Measurements from ENCODE around the gene TRIM4. TPM values are rescaled to one million over a fixed set of nuclear protein-coding genes. Genes with fewer than 3 reads are reported as not detected.
"Not testable (repeated sequence)": the region's sequence is repeated elsewhere in the genome, so short reads cannot be mapped to it uniquely, and the experiment has no call there.

TRIM4 gene
- total RNA-seq, 4 donors from 2014 or later, result 53.8 to 68.1 (median 58.1) TPM

DNA sequence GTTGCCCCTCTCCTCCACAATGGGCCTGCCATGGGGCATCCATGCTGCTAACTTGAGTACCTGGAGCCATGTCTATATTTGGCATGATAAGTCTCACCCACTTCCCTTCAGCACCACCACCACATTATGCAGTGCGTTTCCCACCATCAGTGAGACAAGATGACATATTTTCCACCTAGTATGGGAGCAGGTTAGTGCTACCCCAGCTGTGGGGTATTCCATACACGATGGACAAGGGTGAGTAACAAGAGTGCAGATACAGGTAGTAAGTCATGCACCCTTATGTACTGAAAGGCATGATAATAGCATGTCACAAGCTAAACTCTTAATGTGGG is 21.3 kb downstream of the TRIM4 start:
- H3K4me1 ChIP-seq, result no peaks in the 10 kb centered on the region
- no peaks in the 10 kb centered on the region for H3K9me3 ChIP-seq
- H3K27ac ChIP-seq, result no peak overlapping the region
- 97 to 100% methylated on average over 2 of the region's 2 CpGs for WGBS, 2 donors
- TF ChIP-seq, protein P1, sequence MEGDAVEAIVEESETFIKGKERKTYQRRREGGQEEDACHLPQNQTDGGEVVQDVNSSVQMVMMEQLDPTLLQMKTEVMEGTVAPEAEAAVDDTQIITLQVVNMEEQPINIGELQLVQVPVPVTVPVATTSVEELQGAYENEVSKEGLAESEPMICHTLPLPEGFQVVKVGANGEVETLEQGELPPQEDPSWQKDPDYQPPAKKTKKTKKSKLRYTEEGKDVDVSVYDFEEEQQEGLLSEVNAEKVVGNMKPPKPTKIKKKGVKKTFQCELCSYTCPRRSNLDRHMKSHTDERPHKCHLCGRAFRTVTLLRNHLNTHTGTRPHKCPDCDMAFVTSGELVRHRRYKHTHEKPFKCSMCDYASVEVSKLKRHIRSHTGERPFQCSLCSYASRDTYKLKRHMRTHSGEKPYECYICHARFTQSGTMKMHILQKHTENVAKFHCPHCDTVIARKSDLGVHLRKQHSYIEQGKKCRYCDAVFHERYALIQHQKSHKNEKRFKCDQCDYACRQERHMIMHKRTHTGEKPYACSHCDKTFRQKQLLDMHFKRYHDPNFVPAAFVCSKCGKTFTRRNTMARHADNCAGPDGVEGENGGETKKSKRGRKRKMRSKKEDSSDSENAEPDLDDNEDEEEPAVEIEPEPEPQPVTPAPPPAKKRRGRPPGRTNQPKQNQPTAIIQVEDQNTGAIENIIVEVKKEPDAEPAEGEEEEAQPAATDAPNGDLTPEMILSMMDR (IDR thresholded peaks at IDR 0.05), result no peak
- TF ChIP-seq POLR2A (IDR thresholded peaks at IDR 0.05) (no peak), EP300 (IDR thresholded peaks at IDR 0.05) (no peak)
- H3K27me3 ChIP-seq, result no peaks in the 10 kb centered on the region
- H3K4me3 ChIP-seq, result no peak overlapping the region
- no peak for DNase-seq (ENCODE audit: low spot score in 2 of 2)
- H3K36me3 ChIP-seq, result peaks cover 0 to 61% (median 0%) of the 10 kb centered on the region in 3 donors

DNA sequence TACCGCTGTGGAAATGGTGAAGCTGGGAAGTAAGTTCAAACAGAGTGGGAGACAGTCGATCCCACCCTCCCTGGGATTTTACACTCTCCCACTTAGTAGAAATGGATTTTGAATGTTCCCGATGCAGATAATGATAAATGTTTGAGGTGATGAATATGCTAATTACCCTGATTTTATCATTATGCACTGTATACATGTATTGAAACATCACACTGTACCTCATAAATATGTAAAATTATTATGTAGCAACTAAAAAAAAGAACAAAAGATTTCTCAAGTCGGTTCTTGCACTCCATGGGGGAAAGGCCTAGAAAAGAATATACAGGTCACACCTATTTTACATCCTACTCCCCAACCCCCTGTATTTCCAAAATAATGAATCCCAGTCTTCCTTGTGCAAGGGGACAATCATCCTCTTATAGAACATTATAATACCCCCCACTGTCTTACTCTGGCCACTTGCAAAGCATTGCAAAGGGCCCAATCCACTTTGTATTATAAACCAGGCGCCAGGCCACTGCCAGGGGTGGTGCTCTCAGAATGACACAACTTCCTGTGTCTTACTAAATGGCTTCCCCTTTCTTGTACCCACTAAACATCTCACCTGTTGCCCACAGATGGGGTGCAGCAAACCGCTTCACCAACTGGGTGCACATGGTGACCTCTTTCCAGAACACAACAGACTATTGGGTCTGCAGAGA is 21.9 kb downstream of the TRIM4 start:
- Histone ChIP-seq H3K4me1 (no peaks in the 10 kb centered on the region), H3K4me3 (no peak overlapping the region), H3K36me3 (peaks cover 0 to 61% (median 0%) of the 10 kb centered on the region in 3 donors), H3K9me3 (no peaks in the 10 kb centered on the region), H3K27ac (no peak overlapping the region), H3K27me3 (no peaks in the 10 kb centered on the region)
- DNase-seq (ENCODE audit: low spot score in 2 of 2), result no peak
- WGBS, 2 donors, result 79 to 84% methylated on average over 6 of the region's 6 CpGs
- TF ChIP-seq EP300 (IDR thresholded peaks at IDR 0.05) (no peak), POLR2A (IDR thresholded peaks at IDR 0.05) (no peak)
- TF ChIP-seq, protein P1 (IDR thresholded peaks at IDR 0.05), result no peak

DNA sequence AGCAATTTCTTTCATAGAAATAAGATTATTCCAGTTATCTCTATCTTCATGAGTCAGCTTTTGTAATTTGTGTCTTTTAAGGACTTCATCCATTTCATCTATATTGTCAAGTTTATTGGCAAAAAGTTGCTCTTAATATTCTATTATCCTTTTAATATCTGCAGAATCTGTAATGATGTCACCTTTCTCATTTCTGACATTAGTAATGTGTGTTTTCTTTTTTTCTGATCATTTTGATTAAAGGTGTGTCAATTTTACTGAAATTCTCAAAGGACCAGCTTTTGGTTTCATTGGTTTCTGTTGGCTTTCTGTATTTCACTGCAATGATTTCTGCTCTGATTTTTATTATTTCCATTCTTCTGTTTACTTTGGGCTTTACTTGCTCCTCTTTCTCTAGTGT is 24.6 kb downstream of the TRIM4 start:
- H3K9me3 ChIP-seq, result no peaks in the 10 kb centered on the region
- H3K4me1 ChIP-seq, result no peaks in the 10 kb centered on the region
- H3K36me3 ChIP-seq, result peaks cover 0 to 61% (median 0%) of the 10 kb centered on the region in 3 donors
- H3K27ac ChIP-seq, result no peak overlapping the region
- TF ChIP-seq EP300 (IDR thresholded peaks at IDR 0.05), result no peak
- no peak for TF ChIP-seq POLR2A (IDR thresholded peaks at IDR 0.05)
- TF ChIP-seq, protein P1 (IDR thresholded peaks at IDR 0.05), result no peak
- H3K27me3 ChIP-seq, result no peaks in the 10 kb centered on the region
- no peak for DNase-seq (ENCODE audit: low spot score in 2 of 2)
- H3K4me3 ChIP-seq, result no peak overlapping the region

DNA sequence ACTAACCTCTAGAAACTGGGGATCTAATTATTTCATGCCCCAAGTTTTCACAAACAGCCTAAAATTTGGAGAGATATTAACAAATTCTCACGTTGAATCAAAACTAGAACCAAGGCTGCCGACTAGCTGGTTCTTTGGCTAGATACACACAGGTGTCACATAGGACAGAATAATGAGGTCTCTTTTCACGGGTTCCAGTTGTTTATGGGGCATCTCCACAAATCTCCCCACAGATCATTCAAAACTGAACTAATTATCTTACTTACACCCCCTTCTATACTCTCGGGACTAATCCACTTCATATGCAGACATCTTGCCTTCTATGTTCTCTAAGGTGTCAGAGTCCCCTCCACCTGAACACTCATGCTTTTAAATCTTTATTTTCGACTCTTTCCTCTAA is 26.1 kb downstream of the TRIM4 start:
- peaks cover 0 to 61% (median 0%) of the 10 kb centered on the region in 3 donors for H3K36me3 ChIP-seq
- DNase-seq (ENCODE audit: low spot score in 2 of 2), result no peak
- no peak overlapping the region for H3K27ac ChIP-seq
- H3K4me3 ChIP-seq, result no peak overlapping the region
- no peaks in the 10 kb centered on the region for H3K9me3 ChIP-seq
- no peaks in the 10 kb centered on the region for H3K4me1 ChIP-seq
- H3K27me3 ChIP-seq, result no peaks in the 10 kb centered on the region
- WGBS, 2 donors, result 71 to 79% methylated on average over 5 of the region's 5 CpGs
- TF ChIP-seq, protein P1 (IDR thresholded peaks at IDR 0.05), result no peak
- TF ChIP-seq POLR2A (IDR thresholded peaks at IDR 0.05) (no peak), EP300 (IDR thresholded peaks at IDR 0.05) (no peak)

DNA sequence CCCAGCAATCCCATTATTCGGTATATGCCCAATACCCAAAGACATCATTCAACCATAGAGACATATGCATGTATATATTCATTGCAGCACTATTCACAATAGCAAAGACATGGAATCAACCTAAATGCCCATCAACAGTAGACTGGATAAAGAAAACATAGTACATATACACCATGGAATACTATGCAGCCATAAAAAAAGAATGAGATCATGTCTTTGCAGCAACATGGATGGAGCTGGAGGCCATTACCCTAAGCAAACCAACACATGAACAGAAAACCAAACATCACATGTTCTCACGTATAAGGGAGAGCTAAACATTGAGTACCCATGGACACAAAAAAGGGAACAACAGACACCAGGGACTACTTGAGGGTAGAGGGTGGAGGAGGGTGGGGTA is 29.0 kb downstream of the TRIM4 start:
- H3K27me3 ChIP-seq; H3K9me3 ChIP-seq; H3K27ac ChIP-seq; H3K4me3 ChIP-seq; DNase-seq (ENCODE audit: low spot score in 2 of 2); H3K4me1 ChIP-seq: not testable (repeated sequence)
- WGBS, 2 donors, result 94 to 95% methylated on average over 2 of the region's 2 CpGs
- H3K36me3 ChIP-seq, result peaks cover 0 to 53% (median 0%) of the 10 kb centered on the region in 3 donors

DNA sequence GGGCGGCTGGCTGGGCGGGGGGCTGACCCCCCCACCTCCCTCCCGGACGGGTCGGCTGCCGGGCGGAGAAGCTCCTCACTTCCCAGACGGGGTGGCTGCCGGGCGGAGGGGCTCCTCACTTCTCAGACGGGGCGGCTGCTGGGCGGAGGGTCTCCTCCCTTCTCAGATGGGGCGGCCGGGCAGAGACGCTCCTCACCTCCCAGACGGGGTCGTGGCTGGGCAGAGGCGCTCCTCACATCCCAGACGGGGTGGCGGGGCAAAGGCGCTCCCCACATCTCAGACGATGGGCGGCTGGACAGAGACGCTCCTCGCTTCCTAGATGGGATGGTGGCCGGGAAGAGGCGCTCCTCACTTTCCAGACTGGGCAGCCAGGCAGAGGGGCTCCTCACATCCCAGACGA is 31.0 kb downstream of the TRIM4 start:
- peaks cover 0 to 10% (median 0%) of the 10 kb centered on the region in 4 donors for H3K9me3 ChIP-seq
- H3K4me1 ChIP-seq; DNase-seq (ENCODE audit: low spot score in 2 of 2); H3K27me3 ChIP-seq; H3K27ac ChIP-seq; H3K4me3 ChIP-seq: not testable (repeated sequence)
- 90 to 99% methylated on average over 13 to 19 of the region's 29 CpGs for WGBS, 2 donors
- H3K36me3 ChIP-seq, result peaks cover 0 to 51% (median 0%) of the 10 kb centered on the region in 3 donors
